Measurements from ENCODE around the gene SPAAR. TPM values are rescaled to one million over a fixed set of nuclear protein-coding genes. Genes with fewer than 3 reads are reported as not detected.

The SPAAR gene
- total RNA-seq, 4 donors from 2014 or later = 0.68 to 2.5 TPM; not detected in 2

GRCh38 chr9:35945341-35946018, 36.2 kb downstream of the SPAAR start:
- H3K36me3 ChIP-seq = no peaks in the 10 kb centered on the region
- peak; percentile 88 for DNase-seq
- H3K4me3 ChIP-seq = peak overlapping the region in 1 of 4 donors; percentile 8
- no peaks in the 10 kb centered on the region for H3K27me3 ChIP-seq
- peak overlapping the region; percentile 54 to 74 (median 71) for H3K27ac ChIP-seq
- WGBS, 2 donors (ENCODE audit: low coverage in 1 of 2) = 31 to 36% methylated on average over 10 of the region's 10 CpGs
- TF ChIP-seq POLR2AphosphoS5 (IDR thresholded peaks at IDR 0.05) = peak in 1 of 3 donors; percentile 42
- TF ChIP-seq EP300 (IDR thresholded peaks at IDR 0.05; ENCODE audit: low read depth) = no peak
- TF ChIP-seq, protein P1, sequence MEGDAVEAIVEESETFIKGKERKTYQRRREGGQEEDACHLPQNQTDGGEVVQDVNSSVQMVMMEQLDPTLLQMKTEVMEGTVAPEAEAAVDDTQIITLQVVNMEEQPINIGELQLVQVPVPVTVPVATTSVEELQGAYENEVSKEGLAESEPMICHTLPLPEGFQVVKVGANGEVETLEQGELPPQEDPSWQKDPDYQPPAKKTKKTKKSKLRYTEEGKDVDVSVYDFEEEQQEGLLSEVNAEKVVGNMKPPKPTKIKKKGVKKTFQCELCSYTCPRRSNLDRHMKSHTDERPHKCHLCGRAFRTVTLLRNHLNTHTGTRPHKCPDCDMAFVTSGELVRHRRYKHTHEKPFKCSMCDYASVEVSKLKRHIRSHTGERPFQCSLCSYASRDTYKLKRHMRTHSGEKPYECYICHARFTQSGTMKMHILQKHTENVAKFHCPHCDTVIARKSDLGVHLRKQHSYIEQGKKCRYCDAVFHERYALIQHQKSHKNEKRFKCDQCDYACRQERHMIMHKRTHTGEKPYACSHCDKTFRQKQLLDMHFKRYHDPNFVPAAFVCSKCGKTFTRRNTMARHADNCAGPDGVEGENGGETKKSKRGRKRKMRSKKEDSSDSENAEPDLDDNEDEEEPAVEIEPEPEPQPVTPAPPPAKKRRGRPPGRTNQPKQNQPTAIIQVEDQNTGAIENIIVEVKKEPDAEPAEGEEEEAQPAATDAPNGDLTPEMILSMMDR (IDR thresholded peaks at IDR 0.05) = peak; percentile 76 to 88 (median 84)
- H3K4me1 ChIP-seq = peaks cover 5 to 69% (median 54%) of the 10 kb centered on the region in 4 donors
- in situ Hi-C loops (cut with MboI; ENCODE audit: low pct_ligation_motif_present in 1 of 4, low pct_unique_long_range_greater_than_20kb in 1 of 4, low sequenced_read_pairs in 3 of 4) = no loop called here
- intact Hi-C loops (cut with DNase I; ENCODE audit: low total_unique reads) = loop anchor here (5.0 kb wide), 1 partner anchor 38 kb away; the partner anchor contains the start of genes HRCT1 and SPAAR
- H3K9me3 ChIP-seq = no peaks in the 10 kb centered on the region

DNA sequence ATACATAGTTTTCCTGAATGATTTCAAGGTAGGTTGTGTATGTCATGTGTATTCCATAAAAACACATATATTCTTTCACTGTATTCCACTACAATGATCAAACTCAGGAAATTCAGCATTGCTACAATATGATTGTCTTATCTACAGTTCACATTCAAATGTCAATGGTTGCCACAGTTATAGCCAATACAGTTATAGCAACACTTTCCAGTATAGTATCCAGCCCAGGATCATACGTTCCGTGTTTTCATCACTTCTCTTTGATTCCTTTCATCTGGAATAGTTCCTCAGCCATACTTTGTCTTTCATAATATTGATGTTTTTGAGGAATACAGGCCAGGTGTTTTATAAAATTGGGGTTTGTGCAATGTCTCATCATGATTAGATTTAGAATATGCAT, 39.2 kb downstream of the SPAAR start:
- H3K4me1 ChIP-seq = peaks cover 5 to 60% (median 45%) of the 10 kb centered on the region in 4 donors
- DNase-seq = no peak
- H3K27me3 ChIP-seq = no peaks in the 10 kb centered on the region
- peak overlapping the region; percentile 77 to 83 (median 78) for H3K27ac ChIP-seq
- WGBS, 2 donors (ENCODE audit: low coverage in 1 of 2) = 65 to 73% methylated on average over 2 of the region's 2 CpGs
- no peaks in the 10 kb centered on the region for H3K9me3 ChIP-seq
- TF ChIP-seq, protein P1 (IDR thresholded peaks at IDR 0.05) = no peak
- TF ChIP-seq POLR2A (IDR thresholded peaks at IDR 0.05) (no peak), POLR2AphosphoS5 (IDR thresholded peaks at IDR 0.05) (no peak), EP300 (IDR thresholded peaks at IDR 0.05; ENCODE audit: low read depth) (no peak)
- no peaks in the 10 kb centered on the region for H3K36me3 ChIP-seq
- in situ Hi-C loops (cut with MboI; ENCODE audit: low pct_ligation_motif_present in 1 of 4, low pct_unique_long_range_greater_than_20kb in 1 of 4, low sequenced_read_pairs in 3 of 4) (no loop called here), intact Hi-C loops (cut with DNase I; ENCODE audit: low total_unique reads) (loop anchor here (5.0 kb wide), 1 partner anchor 41 kb away; the partner anchor contains the start of genes HRCT1 and SPAAR)
- no peak overlapping the region for H3K4me3 ChIP-seq

GRCh38 chr9:35948901-35949318, 39.6 kb downstream of the SPAAR start:
- intact Hi-C loops (cut with DNase I; ENCODE audit: low total_unique reads) (loop anchor here (5.0 kb wide), 1 partner anchor 42 kb away; the partner anchor contains the start of genes HRCT1 and SPAAR), in situ Hi-C loops (cut with MboI; ENCODE audit: low pct_ligation_motif_present in 1 of 4, low pct_unique_long_range_greater_than_20kb in 1 of 4, low sequenced_read_pairs in 3 of 4) (no loop called here)
- no peaks in the 10 kb centered on the region for H3K9me3 ChIP-seq
- 11 to 23% methylated on average over 1 to 2 of the region's 2 CpGs for WGBS, 2 donors (ENCODE audit: low coverage in 1 of 2)
- H3K27me3 ChIP-seq = no peaks in the 10 kb centered on the region
- peak; percentile 35 for DNase-seq
- H3K36me3 ChIP-seq = no peaks in the 10 kb centered on the region
- H3K4me3 ChIP-seq = no peak overlapping the region
- peaks cover 5 to 59% (median 45%) of the 10 kb centered on the region in 4 donors for H3K4me1 ChIP-seq
- H3K27ac ChIP-seq = peak overlapping the region; percentile 77 to 83 (median 78)
- no peak for TF ChIP-seq POLR2A (IDR thresholded peaks at IDR 0.05)
- TF ChIP-seq POLR2AphosphoS5 (IDR thresholded peaks at IDR 0.05) = peak in 1 of 3 donors; percentile 31
- TF ChIP-seq, protein P1 (IDR thresholded peaks at IDR 0.05) = peak in 2 of 5 experiments; percentile 22 to 41

DNA sequence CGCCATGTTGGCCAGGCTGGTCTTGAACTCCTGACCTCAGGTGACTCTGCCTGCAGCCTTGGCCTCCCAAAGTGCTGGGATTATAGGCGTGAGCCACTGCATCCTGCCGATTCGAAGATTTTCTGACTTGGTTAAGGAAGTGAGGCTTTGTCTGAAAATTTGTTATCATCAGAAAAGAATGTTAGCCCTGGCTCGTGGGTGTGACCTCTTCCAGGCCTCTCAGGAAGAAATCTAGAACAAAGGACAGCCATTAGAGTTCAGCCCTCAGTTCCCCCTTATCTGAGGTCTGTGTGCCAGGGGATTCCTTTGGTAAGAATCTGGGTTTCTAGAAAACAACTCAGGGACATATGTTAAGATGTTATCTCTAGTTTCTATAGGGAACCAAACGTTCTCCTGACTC, 42.4 kb downstream of the SPAAR start:
- no peak overlapping the region for H3K27ac ChIP-seq
- intact Hi-C loops (cut with DNase I; ENCODE audit: low total_unique reads) = no loop called here
- TF ChIP-seq EP300 (IDR thresholded peaks at IDR 0.05; ENCODE audit: low read depth) (no peak), POLR2AphosphoS5 (IDR thresholded peaks at IDR 0.05) (no peak), POLR2A (IDR thresholded peaks at IDR 0.05) (no peak)
- TF ChIP-seq, protein P1 (IDR thresholded peaks at IDR 0.05) = no peak
- H3K9me3 ChIP-seq = no peaks in the 10 kb centered on the region
- H3K4me1 ChIP-seq = peaks cover 0 to 35% (median 24%) of the 10 kb centered on the region in 4 donors
- in situ Hi-C loops (cut with MboI; ENCODE audit: low pct_ligation_motif_present in 1 of 4, low pct_unique_long_range_greater_than_20kb in 1 of 4, low sequenced_read_pairs in 3 of 4) = loop anchor here in 2 of 4 donors (10.0 to 25.0 kb wide), 2 partner anchors 73 to 386 kb away; no protein-coding TSS in a partner anchor
- H3K36me3 ChIP-seq = no peaks in the 10 kb centered on the region
- H3K27me3 ChIP-seq = no peaks in the 10 kb centered on the region
- no peak overlapping the region for H3K4me3 ChIP-seq
- WGBS, 2 donors (ENCODE audit: low coverage in 1 of 2) = 10 to 59% methylated on average over 2 to 6 of the region's 6 CpGs
- DNase-seq = no peak
